Retina (tissue), 1 donor: ENCODE measurements around the gene CNN1.
A peak's percentile ranks its signal among the peaks of the same experiment; 100 is the strongest.
"Not testable (repeated sequence)": the region's sequence is repeated elsewhere in the genome, so short reads cannot be mapped to it uniquely, and the experiment has no call there.

ENCODE experiments used
- DNase-seq: peaks from one replicate; pipeline ENCODE4 v3.0.0-alpha.2; 2016

Gene CNN1

DNA sequence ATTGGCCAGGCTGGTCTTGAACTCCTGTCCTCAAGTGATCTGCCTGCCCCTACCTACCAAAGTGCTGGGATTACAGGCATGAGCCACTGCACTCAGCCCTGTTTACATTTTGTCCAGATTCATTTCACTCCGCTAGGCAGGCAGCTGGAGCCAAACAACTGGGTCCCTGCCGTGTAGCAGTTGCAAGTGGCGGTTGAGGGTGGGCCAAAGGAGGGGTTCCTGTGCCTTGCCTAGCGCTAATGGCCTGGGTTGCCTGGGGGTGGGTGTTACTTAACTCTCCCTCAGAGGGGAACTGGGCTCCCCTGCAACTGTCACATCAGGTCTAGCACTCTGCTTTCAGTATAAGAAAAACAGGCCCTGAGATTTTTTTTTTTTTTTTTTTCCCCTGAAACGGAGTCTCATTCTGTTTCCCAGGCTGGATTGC lies 31.4 kb downstream of the CNN1 start:
- DNase-seq = peak; percentile 71

DNA sequence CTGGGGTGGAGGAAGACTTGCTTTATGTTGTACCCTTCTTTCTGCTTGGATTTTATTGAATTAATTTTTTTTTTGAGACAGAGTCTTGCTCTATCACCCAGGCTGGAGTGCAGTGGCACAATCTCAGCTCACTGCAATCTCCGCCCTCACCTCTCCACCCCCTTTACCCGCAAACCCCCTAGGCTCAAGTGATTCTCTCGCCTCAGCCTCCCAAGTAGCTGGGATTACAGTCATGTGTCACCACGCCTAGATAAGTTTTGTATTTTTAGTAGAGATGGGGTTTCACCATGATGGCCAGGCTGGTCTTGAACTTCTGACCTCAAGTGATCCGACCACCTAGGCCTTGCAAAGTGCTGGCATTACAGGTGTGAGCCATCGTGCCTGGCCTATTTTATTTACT lies 34.7 kb downstream of the CNN1 start:
- not testable (repeated sequence) for DNase-seq

DNA sequence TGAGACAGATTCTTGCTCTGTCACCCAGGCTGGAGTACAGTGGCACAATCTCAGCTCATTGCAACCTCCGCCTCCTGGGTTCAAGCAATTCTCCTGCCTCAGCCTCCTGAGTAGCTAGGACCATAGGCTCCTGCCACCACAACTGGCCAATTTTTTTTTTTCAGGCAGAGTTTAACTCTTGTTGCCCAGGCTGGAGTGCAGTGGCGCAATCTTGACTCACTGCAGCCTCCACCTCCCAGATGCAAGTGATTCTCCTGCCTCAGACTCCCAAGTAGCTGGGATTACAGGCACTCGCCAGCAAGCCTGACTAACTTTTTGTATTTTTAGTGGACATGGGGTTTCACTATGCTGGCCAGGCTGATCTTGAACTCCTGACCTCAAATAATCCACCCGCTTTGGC lies 35.1 kb downstream of the CNN1 start:
- not testable (repeated sequence) for DNase-seq

DNA sequence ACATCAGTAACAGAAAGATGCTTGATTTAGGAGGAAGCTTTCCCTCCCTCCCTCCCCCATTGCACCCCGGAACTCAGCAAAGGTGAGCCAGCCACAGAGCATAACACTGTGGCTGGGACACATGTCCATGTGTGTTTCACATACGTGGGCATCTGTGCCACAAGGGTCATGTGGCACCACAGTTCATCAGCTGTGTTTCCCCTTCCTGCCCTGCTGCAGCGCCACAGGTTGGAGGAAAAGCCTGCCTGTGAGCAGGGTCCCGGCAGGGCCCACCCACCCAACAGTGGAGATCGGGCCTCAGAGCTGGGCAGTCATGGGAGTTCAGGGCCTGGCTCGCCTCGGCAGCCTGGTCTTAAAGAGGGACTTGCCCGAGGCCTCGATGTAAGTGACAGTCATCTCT lies 36.0 kb downstream of the CNN1 start:
- DNase-seq = no peak

DNA sequence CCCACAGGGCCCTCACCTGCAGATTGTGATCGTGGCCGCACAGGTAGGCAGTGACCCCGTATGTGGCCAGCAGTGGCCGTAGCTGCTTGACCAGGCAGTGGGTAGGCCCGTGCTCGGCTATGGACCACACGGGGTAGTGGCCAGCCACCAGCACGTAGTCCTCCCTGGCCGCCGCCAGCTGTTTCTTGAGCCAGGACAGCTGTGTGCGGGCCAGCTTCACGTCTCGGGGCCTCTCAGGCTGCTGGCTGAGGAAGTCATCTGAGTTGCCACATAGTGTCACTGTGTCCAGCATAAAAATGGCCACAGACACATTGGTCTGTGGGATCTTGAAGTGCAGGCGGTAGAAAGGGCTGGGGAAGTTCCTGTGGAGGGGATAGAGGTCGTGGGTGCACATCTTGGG lies 37.6 kb downstream of the CNN1 start:
- no peak for DNase-seq

DNA sequence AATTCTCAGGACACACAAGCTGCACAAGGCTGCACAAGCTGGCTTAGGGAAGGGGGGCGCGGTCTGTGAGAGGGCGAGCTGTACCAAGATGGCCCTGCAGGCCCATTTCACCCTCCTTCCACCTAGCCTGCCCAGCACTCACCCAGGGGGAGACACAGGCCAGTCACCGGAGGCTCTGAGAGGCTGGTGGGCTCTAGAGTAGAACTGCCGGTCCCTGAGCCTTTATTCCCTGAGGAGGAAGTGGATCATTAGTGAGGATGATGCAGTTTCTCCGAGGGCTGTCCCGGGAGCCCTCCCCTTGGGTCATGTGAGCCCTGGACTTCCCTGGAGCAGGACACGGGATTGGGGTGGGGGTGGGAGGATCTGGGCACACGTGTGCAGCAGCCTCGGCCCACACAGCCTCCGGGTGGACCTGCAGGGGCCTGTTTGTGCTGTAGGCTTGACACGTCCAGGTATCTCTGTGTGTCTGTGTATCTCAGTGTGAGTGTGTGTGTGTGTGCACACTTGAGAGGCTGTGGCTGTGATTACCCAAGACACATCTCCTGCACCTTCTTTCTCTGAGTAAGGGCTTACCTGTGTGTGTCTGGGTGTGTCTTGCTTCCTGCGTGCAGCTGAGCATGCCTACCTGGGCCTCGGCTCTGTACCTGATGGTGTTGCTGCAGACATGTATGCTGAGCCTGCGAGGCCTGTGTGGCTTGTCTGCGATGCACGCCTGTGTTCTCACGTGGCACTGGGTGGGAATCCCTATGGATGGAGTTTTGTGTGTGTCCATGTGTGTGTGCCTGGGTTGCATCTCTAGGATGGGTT lies 39.0 kb downstream of the CNN1 start, which contains the start of gene ACP5:
Gene ACP5, minus strand, starts transcription at position 195 of the 807 bp plus-strand sequence. CDS start 328 bp downstream, outside the sequence.
- DNase-seq = peak; percentile 63

DNA sequence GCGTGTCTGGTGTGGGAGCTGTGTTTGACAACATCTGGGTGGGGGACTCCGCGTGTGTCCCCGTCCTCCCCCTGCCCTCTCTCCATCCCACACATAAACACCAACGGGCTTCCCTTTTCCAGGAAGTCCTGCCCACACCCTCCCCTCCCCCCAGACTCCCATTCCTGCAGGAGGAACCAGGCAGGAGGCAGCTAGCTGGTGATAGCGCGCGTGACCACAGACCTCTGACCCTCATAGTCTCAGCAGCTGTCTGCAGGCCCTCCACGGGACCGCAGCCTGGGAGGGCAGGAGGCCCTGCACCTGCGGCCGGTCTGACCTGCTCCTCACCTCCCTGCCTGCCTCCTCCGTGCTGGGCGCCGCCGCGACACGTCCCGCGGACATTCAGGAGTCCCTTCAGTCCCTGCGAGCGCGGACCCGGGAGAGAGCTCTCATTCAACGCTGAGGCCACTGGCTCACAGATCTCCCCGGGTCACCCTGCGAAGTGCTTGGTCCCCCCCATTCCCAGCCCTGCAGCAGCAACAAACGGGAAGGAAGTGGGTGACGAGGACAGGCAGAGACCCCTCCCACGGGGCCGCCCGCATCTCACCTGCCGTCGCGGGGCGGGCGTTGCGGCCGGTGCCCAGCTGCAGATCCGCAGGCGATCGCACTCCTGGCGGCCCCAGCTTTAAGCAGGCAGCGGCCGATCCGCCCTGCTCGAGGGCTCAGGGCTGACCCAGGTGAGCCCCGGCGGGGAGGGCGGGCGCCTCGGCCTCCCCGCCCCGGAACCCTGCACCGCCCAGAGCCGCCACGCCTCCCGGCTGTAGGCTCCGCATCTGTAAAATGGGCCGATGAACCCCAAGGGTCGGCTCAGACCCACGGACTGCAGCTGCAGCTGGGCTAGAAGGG lies 39.8 kb downstream of the CNN1 start:
- peak; percentile 58 for DNase-seq

DNA sequence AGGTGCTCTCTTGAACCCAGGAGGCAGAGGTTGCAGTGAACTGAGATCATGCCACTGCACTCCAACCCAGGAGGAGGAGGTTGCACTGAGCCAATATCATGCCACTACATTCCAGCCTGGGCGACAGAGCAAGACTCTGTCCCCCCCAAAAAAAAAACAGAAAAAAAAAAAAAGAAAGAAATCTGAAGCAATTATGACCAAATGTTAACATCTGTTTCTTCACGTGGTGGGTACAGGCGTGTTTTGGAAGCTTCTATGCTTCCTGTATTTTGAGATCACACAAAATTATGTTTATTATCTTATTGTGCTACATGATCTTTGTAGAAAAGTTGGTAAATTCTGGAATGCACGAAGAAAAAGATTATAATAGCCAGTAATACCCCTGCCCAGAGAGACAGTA lies 41.5 kb downstream of the CNN1 start:
- DNase-seq = no peak

DNA sequence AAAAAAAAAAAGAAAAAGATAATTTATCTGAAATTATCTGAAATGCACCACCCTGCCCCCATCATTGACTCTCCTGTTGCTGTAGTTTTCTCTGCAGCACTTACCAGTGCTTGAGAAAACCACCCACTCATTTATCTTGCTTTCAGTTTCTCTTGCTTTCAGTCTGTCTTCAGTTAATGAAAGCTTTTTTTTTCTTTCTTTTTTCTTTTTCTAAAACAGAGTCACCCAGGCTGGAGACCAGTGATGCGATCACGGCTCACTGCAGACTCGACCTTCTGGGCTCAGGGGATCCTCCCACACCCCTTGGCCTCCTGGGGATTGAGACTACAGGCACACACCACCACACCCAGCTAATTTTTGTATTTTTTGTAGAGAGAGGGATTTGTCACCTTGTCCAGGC lies 43.1 kb downstream of the CNN1 start:
- DNase-seq = no peak

DNA sequence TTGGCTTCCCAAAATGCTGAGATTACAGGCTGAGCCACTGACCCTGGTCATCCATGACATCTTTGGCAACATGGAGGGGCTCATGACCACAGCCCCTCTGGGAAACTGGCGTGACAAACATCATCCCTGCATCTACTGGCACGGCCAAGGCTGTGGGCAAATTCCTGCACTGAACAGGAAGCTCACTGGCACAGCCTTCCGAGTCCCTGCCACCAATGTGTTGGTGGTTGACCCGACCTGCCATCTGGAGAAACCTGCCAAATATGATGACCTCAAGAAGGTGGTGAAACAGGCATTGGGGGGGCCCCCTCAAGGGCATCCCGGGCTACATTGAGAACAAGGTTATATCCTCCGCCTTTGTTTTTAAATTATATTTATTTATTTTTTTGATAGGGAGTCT lies 47.7 kb downstream of the CNN1 start:
- DNase-seq = no peak

DNA sequence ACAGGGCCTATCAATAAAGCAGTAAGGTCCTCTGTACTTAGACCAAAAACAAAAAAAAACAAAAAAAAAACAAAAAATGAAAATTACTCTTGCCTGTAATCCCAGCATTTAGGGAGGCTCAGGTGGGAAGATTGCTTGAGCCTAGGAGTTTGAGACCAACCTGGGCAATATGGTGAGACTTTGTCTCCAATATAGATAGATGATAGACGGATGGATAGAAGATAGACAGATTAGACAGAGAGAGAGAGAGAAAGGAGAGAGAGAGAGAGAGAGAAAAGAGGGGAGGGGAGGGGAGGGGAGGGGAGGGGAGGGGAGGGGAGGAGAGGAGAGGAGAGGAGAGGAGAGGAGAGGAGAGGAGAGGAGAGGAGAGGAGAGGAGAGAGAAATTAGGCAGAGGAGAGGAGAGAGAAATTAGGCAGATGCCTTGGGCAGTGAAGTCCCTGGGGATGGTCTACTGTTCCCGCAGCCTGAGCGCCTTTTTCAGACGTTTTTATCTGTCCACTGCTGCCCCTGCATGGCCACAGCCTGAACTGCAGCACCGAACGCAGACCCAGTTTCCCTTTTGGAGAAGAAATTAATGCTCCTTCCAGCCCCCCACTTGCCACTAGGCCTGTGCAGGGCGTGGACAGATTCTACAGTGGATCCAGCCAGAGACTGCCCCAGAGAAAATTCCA lies 48.8 kb downstream of the CNN1 start:
- DNase-seq = peak; percentile 90

DNA sequence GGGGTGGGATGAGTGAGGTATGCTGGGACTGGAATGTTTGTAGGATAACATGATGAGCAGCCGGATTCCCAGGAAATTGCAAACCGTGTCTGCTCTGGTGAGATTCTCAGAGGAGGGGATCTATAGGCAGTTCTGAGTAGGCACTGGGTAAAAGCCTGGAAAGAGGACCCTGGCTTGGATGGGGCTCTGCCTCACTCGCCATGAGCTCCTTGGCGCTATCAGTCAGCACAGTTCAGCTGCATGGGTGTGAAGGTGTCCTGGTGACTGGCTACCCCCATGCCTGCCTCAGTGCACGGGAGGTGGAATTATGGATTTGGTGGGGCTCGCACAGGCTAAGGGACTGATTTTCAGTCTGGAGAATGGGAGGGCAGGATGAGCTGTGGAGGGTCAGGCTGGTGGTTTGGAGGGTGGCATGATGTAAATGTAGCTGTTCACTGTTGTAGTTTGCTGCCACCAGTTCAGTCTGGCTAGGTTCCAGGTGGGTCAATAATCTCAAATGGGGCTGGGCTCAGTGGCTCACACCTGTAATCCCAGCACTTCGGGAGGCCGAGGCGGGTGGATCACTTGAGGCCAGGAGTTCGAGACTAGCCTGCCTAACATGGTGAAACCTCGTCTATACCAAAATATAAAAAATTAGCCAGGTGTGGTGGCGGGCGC lies 49.5 kb downstream of the CNN1 start:
- no peak for DNase-seq

DNA sequence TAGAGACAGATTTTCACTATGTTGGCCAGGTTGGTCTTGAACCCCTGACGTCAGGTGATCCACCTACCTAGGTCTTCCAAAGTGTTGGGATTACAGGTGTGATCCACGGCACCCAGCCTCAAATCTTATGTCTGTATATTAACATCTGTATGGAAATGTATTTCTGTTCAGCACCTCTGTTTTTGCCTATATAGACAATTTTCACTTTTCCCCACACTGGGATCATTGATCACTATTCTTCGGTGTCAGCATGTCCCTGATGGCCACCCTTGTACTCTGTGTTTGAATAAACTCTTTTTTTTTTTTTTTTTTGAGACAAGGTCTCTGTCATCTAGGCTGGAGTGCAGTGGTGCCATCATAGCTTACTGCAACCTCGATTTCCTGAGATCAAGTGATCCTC lies 55.4 kb downstream of the CNN1 start:
- no peak for DNase-seq

DNA sequence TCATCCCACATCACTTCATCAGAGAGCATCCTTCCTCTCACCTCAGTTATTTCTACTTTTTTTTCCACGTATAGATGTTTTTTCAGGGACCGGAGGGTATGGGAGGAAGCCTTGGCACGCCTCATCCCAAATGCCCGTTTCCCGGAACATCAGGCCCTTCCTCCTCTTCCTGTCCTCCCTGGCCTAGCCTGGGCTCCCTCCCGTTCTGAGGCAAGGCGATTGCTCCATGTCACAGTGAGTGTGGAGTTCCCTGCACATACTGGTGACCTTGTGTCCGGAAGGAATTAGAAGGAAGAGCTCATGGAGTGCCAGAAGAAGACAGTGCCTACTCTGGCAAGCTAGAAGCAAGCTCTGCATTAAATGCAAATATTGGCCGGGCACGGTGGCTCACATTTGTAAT lies 57.5 kb downstream of the CNN1 start:
- DNase-seq = no peak

DNA sequence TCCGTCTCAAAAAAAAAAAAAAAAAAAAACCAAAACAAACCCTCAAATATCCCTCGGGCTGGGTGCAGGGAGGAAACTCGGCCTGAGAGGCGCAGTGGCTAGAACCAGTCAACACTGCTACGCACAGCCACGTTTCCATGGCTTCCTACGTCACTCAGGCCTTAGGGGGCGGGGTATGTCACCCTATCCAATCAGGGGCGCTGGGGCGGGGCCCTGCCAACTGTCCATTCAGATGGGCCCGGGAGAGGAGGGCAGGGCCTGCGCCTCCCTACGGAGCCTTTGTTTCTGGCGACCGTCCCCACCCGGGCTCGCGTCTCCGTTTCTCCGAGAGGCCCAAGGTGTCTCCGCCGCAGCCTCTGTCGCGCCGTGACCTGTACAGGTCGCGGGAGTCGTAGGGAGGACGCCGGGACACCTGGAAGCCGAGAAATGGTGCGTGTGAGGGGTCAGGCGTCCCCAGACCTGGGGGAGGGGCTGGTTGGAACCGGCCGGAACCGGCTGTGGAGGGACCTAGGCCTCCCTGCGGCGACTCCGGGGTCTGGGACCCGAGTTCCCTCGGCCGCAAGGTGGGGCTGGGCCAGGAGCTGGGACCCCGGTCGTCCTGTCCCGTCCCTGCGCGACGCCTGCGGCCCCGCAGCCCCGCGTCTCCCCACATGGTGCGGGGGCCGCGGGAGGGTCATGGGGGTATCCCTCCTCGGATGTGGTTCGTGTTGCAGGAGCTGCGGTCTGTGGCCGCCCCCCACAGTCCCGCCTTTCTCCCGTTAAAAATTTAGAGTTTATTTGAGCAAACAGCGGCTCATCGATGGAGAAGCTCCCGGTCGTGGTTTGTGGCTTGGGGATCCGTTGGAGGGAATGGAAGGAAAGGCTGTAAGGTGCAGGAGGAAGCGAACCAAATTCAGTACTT lies 58.8 kb downstream of the CNN1 start, which contains the start of gene ZNF627:
Gene ZNF627, plus strand, starts transcription at position 282 of the 901 bp plus-strand sequence. Its CDS starts 145 bp downstream, at position 427.
- DNase-seq = peak; percentile 98

DNA sequence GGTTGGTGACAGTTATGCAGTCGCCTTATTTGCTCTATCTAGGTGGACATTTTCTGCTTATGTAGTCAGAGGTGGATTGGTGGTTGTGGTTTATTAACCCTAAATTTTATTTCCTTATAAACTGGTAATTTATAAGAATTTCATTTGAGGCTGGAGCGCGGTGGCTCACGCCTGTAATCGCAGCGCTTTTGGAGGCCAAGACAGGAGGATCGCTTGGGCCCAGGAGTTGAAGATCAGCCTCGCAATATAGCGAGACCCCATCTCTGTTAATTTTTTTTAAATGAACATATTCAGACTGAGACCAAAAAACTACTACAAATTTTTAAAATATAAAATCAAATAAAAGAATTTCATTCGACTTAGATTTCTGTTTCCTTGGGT lies 59.4 kb downstream of the CNN1 start:
- DNase-seq = no peak

DNA sequence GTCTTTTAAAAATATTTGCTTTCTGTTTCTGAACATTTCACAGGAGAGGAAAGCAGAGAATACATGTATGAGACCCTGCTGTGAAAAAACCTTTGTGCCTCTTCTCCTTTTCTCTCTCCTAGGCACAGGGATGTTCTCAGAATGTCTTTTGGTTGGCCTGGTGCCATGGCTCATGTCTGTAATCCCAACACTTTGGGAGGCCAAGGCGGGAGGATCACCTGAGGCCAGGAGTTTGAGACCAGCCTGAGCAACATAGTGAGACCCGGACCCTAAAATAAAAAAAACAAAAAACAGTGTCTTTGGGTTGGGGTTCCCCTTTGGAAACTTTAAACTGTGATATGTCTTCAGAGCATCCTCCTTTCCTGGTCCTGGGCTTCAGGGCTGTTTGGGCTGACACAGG lies 60.1 kb downstream of the CNN1 start:
- DNase-seq = no peak

DNA sequence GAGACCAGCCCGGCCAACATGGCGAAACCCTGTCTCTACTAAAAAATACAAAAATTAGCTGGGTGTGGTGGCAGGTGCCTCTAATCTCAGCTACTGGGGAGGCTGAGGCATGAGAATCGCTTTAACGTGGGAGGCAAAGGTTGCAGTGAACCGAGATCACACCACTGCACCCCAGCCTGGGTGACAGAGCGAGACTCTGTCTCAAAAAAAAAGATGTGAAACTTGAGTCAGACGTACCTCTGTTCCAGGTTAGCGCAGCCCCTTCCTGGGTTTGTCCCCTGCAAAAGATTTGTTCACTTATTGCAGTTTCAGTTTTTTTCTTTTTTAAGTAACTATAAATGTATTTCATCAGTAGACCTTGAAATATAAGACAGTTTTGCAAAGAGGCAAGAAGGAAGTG lies 61.1 kb downstream of the CNN1 start:
- DNase-seq = not testable (repeated sequence)
